Upper lobe of left lung (tissue), 4 donors: ENCODE data around the gene HIVEP2.

Source experiments
- CTCF ChIP-seq, 6 experiments: fragments of 450-650 bp in 4 of 6; fragments of 200-600 bp in 2 of 6; sonication (generic) in 2 of 6; IDR thresholded peaks; one replicate each; pipeline ENCODE4 v1.5.1; 2016 to 2019; ENCODE audit warnings: antibody characterized with exemption in 6 of 6
- POLR2A ChIP-seq, 4 donors: fragments of 450-650 bp; IDR thresholded peaks; one replicate each; pipeline ENCODE4 v1.5.1; 2016 to 2017; ENCODE audit warnings: antibody characterized with exemption in 4 of 4, mild to moderate bottlenecking in 2 of 4
- POLR2AphosphoS5 ChIP-seq, 2 donors: sonication (generic); formaldehyde crosslinking; IDR thresholded peaks; one replicate each; pipeline ENCODE4 v1.5.1; 2017; ENCODE audit warnings: antibody characterized with exemption in 2 of 2

- no peak for TF ChIP-seq CTCF (IDR thresholded peaks at IDR 0.05)
- TF ChIP-seq POLR2AphosphoS5 (IDR thresholded peaks at IDR 0.05): no peak
- no peak for TF ChIP-seq POLR2A (IDR thresholded peaks at IDR 0.05)
Measured at GRCh38 chr6:142803495-142804058, 141.4 kb downstream of the HIVEP2 start.
